Muscle of back (tissue), 11 donors: Measurements from ENCODE around the gene HCFC1. TPM values are rescaled to one million over a fixed set of nuclear protein-coding genes. Genes with fewer than 3 reads are reported as not detected.

Experiments used
- DNase-seq, 3 donors: peaks; one replicate each; pipeline versions ENCODE4 v3.0.0 to v3.0.0-alpha.2; 2013
- polyA plus RNA-seq, 10 donors: library from polyadenylated mRNA; unstranded; fragments of 120-200 nt; gene quantifications; one replicate each; pipeline ENCODE4 v1.2.1, GENCODE V29; 2013; ENCODE audit not compliant: insufficient read length in 10 of 10

HCFC1 gene
- polyA plus RNA-seq, 10 donors: 24.8 to 41.3 (median 32.2) TPM

GRCh38 chrX:153925739-153926551 is 45.7 kb downstream of the HCFC1 start, which contains the start of gene ARHGAP4:
ARHGAP4 (minus strand) TSS chrX:153926264; CDS start chrX:153926202, 62 bp downstream.
- no peak for DNase-seq

- no peak for DNase-seq
These were observed 46.3 kb downstream of the HCFC1 start for GRCh38 chrX:153925387-153925738.

GRCh38 chrX:153924149-153924861 is 47.3 kb downstream of the HCFC1 start:
- DNase-seq: no peak

GRCh38 chrX:153922932-153923857 is 48.4 kb downstream of the HCFC1 start:
- DNase-seq: peak in 2 of 3 donors; percentile 70 to 71

- peak in 1 of 3 donors; percentile 64 for DNase-seq
These were observed 49.8 kb downstream of the HCFC1 start for GRCh38 chrX:153921511-153922446.

GRCh38 chrX:153921070-153921469 is 50.5 kb downstream of the HCFC1 start:
- DNase-seq: no peak

GRCh38 chrX:153920546-153920945 is 51.1 kb downstream of the HCFC1 start:
- no peak for DNase-seq

GRCh38 chrX:153919281-153919680 is 52.3 kb downstream of the HCFC1 start:
- no peak for DNase-seq

GRCh38 chrX:153917869-153918268 is 53.7 kb downstream of the HCFC1 start:
- no peak for DNase-seq

GRCh38 chrX:153913701-153914100 is 57.9 kb downstream of the HCFC1 start:
- no peak for DNase-seq

- DNase-seq: no peak
These were observed 58.4 kb downstream of the HCFC1 start for GRCh38 chrX:153913211-153913610.

- no peak for DNase-seq
These were observed 59.8 kb downstream of the HCFC1 start for GRCh38 chrX:153911798-153912197.

- no peak for DNase-seq
These were observed 61.2 kb downstream of the HCFC1 start for GRCh38 chrX:153910446-153910845.

- no peak for DNase-seq
These were observed 61.6 kb downstream of the HCFC1 start for GRCh38 chrX:153909980-153910360.

- DNase-seq: no peak
These were observed 62.3 kb downstream of the HCFC1 start for GRCh38 chrX:153909024-153909979.

- DNase-seq: no peak
These were observed 63.3 kb downstream of the HCFC1 start for GRCh38 chrX:153908219-153908860.

- no peak for DNase-seq
These were observed 64.2 kb downstream of the HCFC1 start for GRCh38 chrX:153907456-153907855.

- DNase-seq: no peak
These were observed 65.3 kb downstream of the HCFC1 start for GRCh38 chrX:153906126-153906917.
